Measurements from ENCODE around the gene TECPR2. TPM values are rescaled to one million over a fixed set of nuclear protein-coding genes. Genes with fewer than 3 reads are reported as not detected.
"Not testable (repeated sequence)": the region's sequence is repeated elsewhere in the genome, so short reads cannot be mapped to it uniquely, and the experiment has no call there.

The TECPR2 gene
- total RNA-seq, 1 experiment from 2014 or later: 9.3 TPM

DNA sequence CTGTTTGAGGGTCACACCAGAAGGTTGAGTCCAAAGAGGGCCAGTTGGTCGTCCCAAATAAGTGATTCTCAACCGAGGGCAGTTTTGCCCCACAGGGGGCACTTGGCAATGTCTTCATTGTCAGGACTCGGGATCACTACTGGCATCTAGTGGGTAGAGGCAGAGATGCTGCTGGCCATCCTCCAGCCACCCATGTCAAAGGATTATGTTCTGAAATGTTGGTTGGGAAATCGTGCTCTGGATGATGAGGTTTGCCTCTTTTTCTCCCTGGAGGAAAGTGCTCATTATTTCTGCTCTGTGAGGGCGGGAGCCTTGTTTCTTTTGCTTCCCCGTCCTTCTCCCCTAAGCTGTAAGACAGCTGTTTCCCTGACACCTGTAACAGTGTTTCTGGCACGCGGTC lies 39.6 kb upstream of the TECPR2 start:
- DNase-seq: peak in 1 of 2 experiments; percentile 41
- no TSS peak for BruUV-seq (replicated peaks)

DNA sequence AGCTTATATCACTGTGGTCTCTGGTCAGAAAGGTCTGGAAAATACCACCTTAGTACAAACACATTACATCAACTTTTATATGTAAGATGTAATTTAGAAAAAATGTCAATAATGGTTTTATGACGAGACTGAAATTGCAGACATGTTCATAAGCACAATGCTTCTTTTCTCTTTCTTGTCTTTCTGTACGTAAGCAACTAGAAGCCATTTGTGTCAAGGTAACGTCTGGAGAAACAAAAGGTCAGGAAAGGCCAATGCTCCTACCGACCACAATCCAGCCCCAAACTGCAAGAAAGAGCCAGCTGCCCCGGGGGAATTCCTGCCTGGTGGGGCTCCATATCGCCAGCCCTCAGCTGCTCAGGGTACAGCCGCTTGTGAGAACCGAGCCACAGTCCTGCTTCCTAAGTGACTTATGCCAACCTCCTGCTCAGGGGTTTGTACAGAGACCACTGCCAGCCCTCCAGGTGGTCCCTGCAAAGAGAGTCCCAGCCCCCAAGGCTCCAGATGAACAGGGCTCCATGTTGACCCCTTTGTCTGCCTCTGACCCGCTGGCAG lies 36.9 kb upstream of the TECPR2 start:
- Mint-ChIP-seq H3K4me3 (ENCODE audit: unreplicated experiment) (no peak overlapping the region), H3K36me3 (ENCODE audit: insufficient read depth, unreplicated experiment) (no peaks in the 10 kb centered on the region), H3K4me1 (ENCODE audit: low read depth, unreplicated experiment) (peaks cover 11% of the 10 kb centered on the region), H3K27ac (ENCODE audit: unreplicated experiment) (no peak overlapping the region), H3K9me3 (ENCODE audit: unreplicated experiment) (no peaks in the 10 kb centered on the region), H3K27me3 (ENCODE audit: insufficient read depth, unreplicated experiment) (no peaks in the 10 kb centered on the region)
- no peak for DNase-seq
- peaks cover 18% of the 10 kb centered on the region for H3K4me1 ChIP-seq
- BruUV-seq (replicated peaks): no TSS peak
- intact Hi-C loops (cut with micrococcal nuclease; ENCODE audit: unreplicated experiment): no loop called here
- H3K36me3 ChIP-seq (ENCODE audit: control insufficient read depth, insufficient read depth, low read length): no peaks in the 10 kb centered on the region
- H3K27me3 ChIP-seq (replicated peaks; ENCODE audit: control insufficient read depth, insufficient read depth, low read length): no peaks in the 10 kb centered on the region
- CTCF ChIA-PET: no interaction called here
- POLR2A ChIA-PET: interaction anchor here (0.5 kb wide), 1 partner anchor 237 kb away, joined by 4 read pairs; no protein-coding TSS in a partner anchor
- no peaks in the 10 kb centered on the region for H3K9me3 ChIP-seq
- TF ChIP-seq, protein P1, sequence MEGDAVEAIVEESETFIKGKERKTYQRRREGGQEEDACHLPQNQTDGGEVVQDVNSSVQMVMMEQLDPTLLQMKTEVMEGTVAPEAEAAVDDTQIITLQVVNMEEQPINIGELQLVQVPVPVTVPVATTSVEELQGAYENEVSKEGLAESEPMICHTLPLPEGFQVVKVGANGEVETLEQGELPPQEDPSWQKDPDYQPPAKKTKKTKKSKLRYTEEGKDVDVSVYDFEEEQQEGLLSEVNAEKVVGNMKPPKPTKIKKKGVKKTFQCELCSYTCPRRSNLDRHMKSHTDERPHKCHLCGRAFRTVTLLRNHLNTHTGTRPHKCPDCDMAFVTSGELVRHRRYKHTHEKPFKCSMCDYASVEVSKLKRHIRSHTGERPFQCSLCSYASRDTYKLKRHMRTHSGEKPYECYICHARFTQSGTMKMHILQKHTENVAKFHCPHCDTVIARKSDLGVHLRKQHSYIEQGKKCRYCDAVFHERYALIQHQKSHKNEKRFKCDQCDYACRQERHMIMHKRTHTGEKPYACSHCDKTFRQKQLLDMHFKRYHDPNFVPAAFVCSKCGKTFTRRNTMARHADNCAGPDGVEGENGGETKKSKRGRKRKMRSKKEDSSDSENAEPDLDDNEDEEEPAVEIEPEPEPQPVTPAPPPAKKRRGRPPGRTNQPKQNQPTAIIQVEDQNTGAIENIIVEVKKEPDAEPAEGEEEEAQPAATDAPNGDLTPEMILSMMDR (IDR thresholded peaks at IDR 0.05; ENCODE audit: insufficient read depth in 1 of 2, low read depth in 1 of 2, low read length in 1 of 2, severe bottlenecking in 1 of 2, unreplicated experiment in 1 of 2): no peak
- H3K4me3 ChIP-seq (ENCODE audit: low read depth, low read length): no peak overlapping the region

More for the DNA sequence above, 39.6 kb upstream of the TECPR2 start:
- POLR2A ChIA-PET: no interaction called here
- Histone ChIP-seq H3K4me3 (ENCODE audit: low read depth, low read length) (no peak overlapping the region), H3K36me3 (ENCODE audit: control insufficient read depth, insufficient read depth, low read length) (no peaks in the 10 kb centered on the region), H3K9me3 (no peaks in the 10 kb centered on the region), H3K4me1 (peaks cover 34% of the 10 kb centered on the region), H3K27me3 (replicated peaks; ENCODE audit: control insufficient read depth, insufficient read depth, low read length) (no peaks in the 10 kb centered on the region)
- CTCF ChIA-PET: no interaction called here
- peaks cover 9% of the 10 kb centered on the region for H3K36me3 Mint-ChIP-seq (ENCODE audit: insufficient read depth, unreplicated experiment)
- peaks cover 14% of the 10 kb centered on the region for H3K4me1 Mint-ChIP-seq (ENCODE audit: low read depth, unreplicated experiment)
- H3K4me3 Mint-ChIP-seq (ENCODE audit: unreplicated experiment): no peak overlapping the region
- H3K27ac Mint-ChIP-seq (ENCODE audit: unreplicated experiment): no peak overlapping the region
- intact Hi-C loops (cut with micrococcal nuclease; ENCODE audit: unreplicated experiment): no loop called here
- H3K27me3 Mint-ChIP-seq (ENCODE audit: insufficient read depth, unreplicated experiment): no peaks in the 10 kb centered on the region
- TF ChIP-seq, protein P1 (IDR thresholded peaks at IDR 0.05; ENCODE audit: insufficient read depth in 1 of 2, low read depth in 1 of 2, low read length in 1 of 2, severe bottlenecking in 1 of 2, unreplicated experiment in 1 of 2): peak in 1 of 2 experiments; percentile 23
- H3K9me3 Mint-ChIP-seq (ENCODE audit: unreplicated experiment): no peaks in the 10 kb centered on the region

DNA sequence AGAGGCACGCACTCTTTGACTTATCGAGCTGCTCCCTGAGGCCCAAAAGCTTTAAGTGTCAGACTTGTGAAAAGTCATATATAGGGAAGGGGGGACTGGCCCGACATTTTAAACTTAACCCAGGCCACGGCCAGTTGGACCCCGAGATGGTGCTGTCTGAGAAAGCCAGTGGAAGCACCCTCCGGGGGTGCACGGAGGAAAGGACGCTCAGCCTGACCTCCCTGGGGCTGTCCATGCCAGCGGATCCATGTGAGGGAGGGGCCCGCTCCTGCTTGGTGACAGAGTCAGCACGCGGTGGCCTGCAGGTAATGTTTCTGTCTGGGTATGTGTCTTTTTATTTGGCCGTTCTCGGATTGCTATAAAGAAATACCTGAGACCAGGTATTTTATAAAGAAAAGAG lies 36.2 kb upstream of the TECPR2 start:
- H3K36me3 ChIP-seq (ENCODE audit: control insufficient read depth, insufficient read depth, low read length): no peaks in the 10 kb centered on the region
- no peak overlapping the region for H3K4me3 ChIP-seq (ENCODE audit: low read depth, low read length)
- ChIA-PET CTCF (no interaction called here), POLR2A (interaction anchor here (0.5 kb wide), 1 partner anchor 238 kb away, joined by 4 read pairs; no protein-coding TSS in a partner anchor)
- TF ChIP-seq, protein P1 (IDR thresholded peaks at IDR 0.05; ENCODE audit: insufficient read depth in 1 of 2, low read depth in 1 of 2, low read length in 1 of 2, severe bottlenecking in 1 of 2, unreplicated experiment in 1 of 2): no peak
- no peak for DNase-seq
- no peaks in the 10 kb centered on the region for H3K9me3 Mint-ChIP-seq (ENCODE audit: unreplicated experiment)
- H3K27me3 ChIP-seq (replicated peaks; ENCODE audit: control insufficient read depth, insufficient read depth, low read length): no peaks in the 10 kb centered on the region
- no peaks in the 10 kb centered on the region for H3K36me3 Mint-ChIP-seq (ENCODE audit: insufficient read depth, unreplicated experiment)
- peaks cover 11% of the 10 kb centered on the region for H3K4me1 ChIP-seq
- intact Hi-C loops (cut with micrococcal nuclease; ENCODE audit: unreplicated experiment): no loop called here
- H3K27ac Mint-ChIP-seq (ENCODE audit: unreplicated experiment): no peak overlapping the region
- peaks cover 4% of the 10 kb centered on the region for H3K4me1 Mint-ChIP-seq (ENCODE audit: low read depth, unreplicated experiment)
- no peaks in the 10 kb centered on the region for H3K27me3 Mint-ChIP-seq (ENCODE audit: insufficient read depth, unreplicated experiment)
- BruUV-seq (replicated peaks): no TSS peak
- H3K9me3 ChIP-seq: no peaks in the 10 kb centered on the region
- no peak overlapping the region for H3K4me3 Mint-ChIP-seq (ENCODE audit: unreplicated experiment)

DNA sequence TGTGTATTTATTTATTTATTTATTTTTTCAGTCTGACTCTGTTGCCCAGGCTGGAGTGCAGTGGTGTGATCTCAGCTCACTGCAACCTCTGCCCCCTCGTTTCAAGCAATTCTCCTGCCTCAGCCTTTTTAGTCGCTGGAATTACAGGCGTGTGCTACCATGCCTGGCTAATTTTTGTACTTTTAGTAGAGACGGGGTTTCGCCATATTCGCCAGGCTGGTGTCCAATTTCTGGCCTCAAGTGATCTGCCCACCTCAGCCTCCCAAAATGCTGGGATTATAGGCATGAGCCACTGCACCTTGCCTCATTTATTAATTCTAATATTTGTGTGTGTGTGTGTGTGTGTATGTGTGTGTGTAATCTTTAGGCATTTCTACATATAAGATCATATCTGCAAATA lies 33.4 kb upstream of the TECPR2 start:
- H3K4me3 Mint-ChIP-seq (ENCODE audit: unreplicated experiment); H3K4me1 Mint-ChIP-seq (ENCODE audit: low read depth, unreplicated experiment); H3K36me3 ChIP-seq (ENCODE audit: control insufficient read depth, insufficient read depth, low read length); H3K4me3 ChIP-seq (ENCODE audit: low read depth, low read length); H3K27me3 Mint-ChIP-seq (ENCODE audit: insufficient read depth, unreplicated experiment); H3K4me1 ChIP-seq; DNase-seq; H3K36me3 Mint-ChIP-seq (ENCODE audit: insufficient read depth, unreplicated experiment); BruUV-seq (replicated peaks); H3K9me3 ChIP-seq; intact Hi-C loops (cut with micrococcal nuclease; ENCODE audit: unreplicated experiment); POLR2A ChIA-PET; H3K27me3 ChIP-seq (replicated peaks; ENCODE audit: control insufficient read depth, insufficient read depth, low read length); H3K9me3 Mint-ChIP-seq (ENCODE audit: unreplicated experiment); H3K27ac Mint-ChIP-seq (ENCODE audit: unreplicated experiment): not testable (repeated sequence)
- CTCF ChIA-PET: interaction anchor here (0.7 kb wide), 2 partner anchors 14 to 395 kb away, joined by 6 to 7 read pairs; no protein-coding TSS in a partner anchor

All from Caco-2 (cell line).